Measurements from ENCODE around the gene HDAC11.
A peak's percentile ranks its signal among the peaks of the same experiment; 100 is the strongest.

Gene HDAC11

GRCh38 chr3:13546667-13547171 is 66.6 kb downstream of the HDAC11 start:
- Histone ChIP-seq H3K4me1 (no peaks in the 10 kb centered on the region), H3K4me3 (no peak overlapping the region), H3K27me3 (ENCODE audit: low read depth) (no peaks in the 10 kb centered on the region), H3K36me3 (replicated peaks) (no peaks in the 10 kb centered on the region), H3K9me3 (no peaks in the 10 kb centered on the region)
- no peak for DNase-seq (ENCODE audit: low spot score in 2 of 2)
- in situ Hi-C loops (cut with MboI; ENCODE audit: low sequenced_read_pairs) = no loop called here

GRCh38 chr3:13547591-13548371 is 67.7 kb downstream of the HDAC11 start:
- no peaks in the 10 kb centered on the region for H3K27me3 ChIP-seq (ENCODE audit: low read depth)
- H3K4me3 ChIP-seq = no peak overlapping the region
- no peaks in the 10 kb centered on the region for H3K9me3 ChIP-seq
- in situ Hi-C loops (cut with MboI; ENCODE audit: low sequenced_read_pairs) = no loop called here
- no peaks in the 10 kb centered on the region for H3K36me3 ChIP-seq (replicated peaks)
- DNase-seq (ENCODE audit: low spot score in 2 of 2) = no peak
- no peaks in the 10 kb centered on the region for H3K4me1 ChIP-seq

GRCh38 chr3:13548696-13549622 is 68.9 kb downstream of the HDAC11 start, which contains the start of gene FBLN2:
Gene FBLN2, plus strand, starts transcription at chr3:13549125. Its CDS starts 21,231 bp downstream, at chr3:13570356.
- in situ Hi-C loops (cut with MboI; ENCODE audit: low sequenced_read_pairs) = no loop called here
- H3K9me3 ChIP-seq = no peaks in the 10 kb centered on the region
- H3K4me1 ChIP-seq = no peaks in the 10 kb centered on the region
- peak; percentile 30 to 71 for DNase-seq (ENCODE audit: low spot score in 2 of 2)
- H3K27me3 ChIP-seq (ENCODE audit: low read depth) = no peaks in the 10 kb centered on the region
- peak within 1 kb of the TSS; percentile 11; the same call in 1 of the 2 replicates for H3K4me3 ChIP-seq
- H3K36me3 ChIP-seq (replicated peaks) = no peaks in the 10 kb centered on the region

GRCh38 chr3:13549623-13550422 is 69.7 kb downstream of the HDAC11 start:
- Histone ChIP-seq H3K36me3 (replicated peaks) (no peaks in the 10 kb centered on the region), H3K4me1 (no peaks in the 10 kb centered on the region), H3K9me3 (no peaks in the 10 kb centered on the region), H3K4me3 (no peak overlapping the region), H3K27me3 (ENCODE audit: low read depth) (no peaks in the 10 kb centered on the region)
- DNase-seq (ENCODE audit: low spot score in 2 of 2) = no peak
- in situ Hi-C loops (cut with MboI; ENCODE audit: low sequenced_read_pairs) = no loop called here

- Histone ChIP-seq H3K4me3 (no peak overlapping the region), H3K4me1 (no peaks in the 10 kb centered on the region), H3K36me3 (replicated peaks) (no peaks in the 10 kb centered on the region), H3K27me3 (ENCODE audit: low read depth) (no peaks in the 10 kb centered on the region), H3K9me3 (no peaks in the 10 kb centered on the region)
- no peak for DNase-seq (ENCODE audit: low spot score in 2 of 2)
- in situ Hi-C loops (cut with MboI; ENCODE audit: low sequenced_read_pairs) = no loop called here
Measured at GRCh38 chr3:13550423-13550690, 70.3 kb downstream of the HDAC11 start.

- H3K9me3 ChIP-seq = no peaks in the 10 kb centered on the region
- no peak overlapping the region for H3K4me3 ChIP-seq
- in situ Hi-C loops (cut with MboI; ENCODE audit: low sequenced_read_pairs) = no loop called here
- H3K4me1 ChIP-seq = no peaks in the 10 kb centered on the region
- no peaks in the 10 kb centered on the region for H3K36me3 ChIP-seq (replicated peaks)
- no peaks in the 10 kb centered on the region for H3K27me3 ChIP-seq (ENCODE audit: low read depth)
- DNase-seq (ENCODE audit: low spot score in 2 of 2) = no peak
Measured at GRCh38 chr3:13550791-13551360, 70.8 kb downstream of the HDAC11 start.

- Histone ChIP-seq H3K27me3 (ENCODE audit: low read depth) (no peaks in the 10 kb centered on the region), H3K9me3 (no peaks in the 10 kb centered on the region), H3K4me1 (no peaks in the 10 kb centered on the region), H3K36me3 (replicated peaks) (no peaks in the 10 kb centered on the region), H3K4me3 (no peak overlapping the region)
- DNase-seq (ENCODE audit: low spot score in 2 of 2) = no peak
- in situ Hi-C loops (cut with MboI; ENCODE audit: low sequenced_read_pairs) = no loop called here
Measured at GRCh38 chr3:13552857-13553652, 72.9 kb downstream of the HDAC11 start.

GRCh38 chr3:13553686-13554085 is 73.6 kb downstream of the HDAC11 start:
- H3K4me1 ChIP-seq = no peaks in the 10 kb centered on the region
- no peak for DNase-seq (ENCODE audit: low spot score in 2 of 2)
- no peaks in the 10 kb centered on the region for H3K9me3 ChIP-seq
- in situ Hi-C loops (cut with MboI; ENCODE audit: low sequenced_read_pairs) = no loop called here
- no peaks in the 10 kb centered on the region for H3K36me3 ChIP-seq (replicated peaks)
- H3K27me3 ChIP-seq (ENCODE audit: low read depth) = no peaks in the 10 kb centered on the region
- no peak overlapping the region for H3K4me3 ChIP-seq

- Histone ChIP-seq H3K4me1 (no peaks in the 10 kb centered on the region), H3K27me3 (ENCODE audit: low read depth) (peaks cover 6% of the 10 kb centered on the region), H3K9me3 (no peaks in the 10 kb centered on the region), H3K4me3 (no peak overlapping the region), H3K36me3 (replicated peaks) (no peaks in the 10 kb centered on the region)
- no peak for DNase-seq (ENCODE audit: low spot score in 2 of 2)
- in situ Hi-C loops (cut with MboI; ENCODE audit: low sequenced_read_pairs) = no loop called here
Measured at GRCh38 chr3:13555753-13556152, 75.6 kb downstream of the HDAC11 start.
